Activated CD4-positive, alpha-beta T cell treated with anti-CD3 and anti-CD28 coated beads for 24 hours (primary cell): ENCODE results near the gene VPREB1.
"Not testable (repeated sequence)": the region's sequence is repeated elsewhere in the genome, so short reads cannot be mapped to it uniquely, and the experiment has no call there.

Experiments used
- DNase-seq, 2 donors: peaks; one replicate each; pipeline ENCODE4 v3.0.0-alpha.2; 2020; ENCODE audit warnings: low read depth in 2 of 2

The VPREB1 gene

DNA sequence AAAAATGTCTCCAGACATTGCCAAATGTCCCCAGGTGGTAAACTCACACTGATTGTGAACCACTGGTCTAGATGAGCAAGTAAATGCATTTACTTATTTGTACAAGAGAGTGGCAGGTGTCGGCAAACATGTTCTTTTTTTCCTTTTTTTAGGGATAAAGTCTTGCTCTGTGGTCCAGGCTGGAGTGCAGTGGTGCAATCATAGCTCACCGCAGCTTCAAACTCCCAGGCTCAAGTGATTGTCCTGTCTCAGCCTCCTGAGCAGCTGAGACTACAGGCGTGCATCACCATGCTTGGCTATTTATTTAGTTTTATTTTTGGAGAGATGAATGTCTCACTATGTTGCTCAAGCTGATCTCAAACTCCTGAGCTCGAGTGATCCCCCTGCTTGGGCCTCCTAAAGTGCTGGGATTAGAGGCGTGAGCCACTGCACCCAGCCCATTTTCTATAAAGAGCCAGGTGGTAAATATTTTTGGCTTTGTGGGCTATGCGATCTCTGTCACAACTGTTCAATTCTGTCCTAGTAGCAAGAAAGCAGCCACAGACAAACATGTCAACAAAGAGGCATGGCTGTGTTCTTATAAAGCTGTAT is 1.4 kb downstream of the VPREB1 start:
- no peak for DNase-seq

DNA sequence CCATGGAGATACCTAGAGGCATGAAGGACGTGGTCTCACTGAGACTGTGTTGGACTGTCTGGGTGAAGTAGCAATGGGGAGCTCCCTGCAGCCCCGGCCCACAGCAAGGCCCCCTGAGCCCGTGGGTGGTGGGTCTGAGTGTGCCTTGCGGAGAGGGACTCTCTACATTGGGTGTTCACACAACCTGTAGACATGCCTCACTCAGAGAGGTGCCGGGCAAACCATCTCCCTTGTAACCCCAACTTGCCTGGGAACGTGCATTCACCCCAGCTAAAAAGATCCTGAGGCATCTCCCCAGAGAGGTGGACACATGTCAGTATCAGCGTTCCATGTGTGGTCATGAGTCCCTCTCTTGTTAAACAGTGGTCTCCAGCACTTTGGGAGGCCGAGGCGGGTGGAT is 2.1 kb downstream of the VPREB1 start:
- DNase-seq: no peak

DNA sequence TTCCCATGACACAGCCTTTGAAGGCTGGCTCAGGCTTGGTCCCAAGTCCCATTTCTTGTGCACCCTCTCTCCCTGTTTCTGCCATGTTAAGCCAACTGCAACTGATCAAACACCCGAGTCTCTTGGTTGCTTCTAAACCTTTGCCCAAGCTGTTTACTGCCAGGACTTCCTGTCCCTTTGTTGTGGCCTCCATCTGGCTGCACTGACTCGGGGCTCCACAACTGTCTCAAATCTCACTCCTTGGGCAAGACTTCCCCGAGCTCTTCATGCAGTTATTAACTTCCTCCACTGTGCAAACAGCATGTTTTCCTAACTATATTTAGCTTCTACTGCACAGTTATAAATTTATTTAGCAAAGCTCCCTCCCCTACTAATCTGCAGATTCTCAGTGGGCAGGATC is 4.3 kb downstream of the VPREB1 start:
- no peak for DNase-seq

DNA sequence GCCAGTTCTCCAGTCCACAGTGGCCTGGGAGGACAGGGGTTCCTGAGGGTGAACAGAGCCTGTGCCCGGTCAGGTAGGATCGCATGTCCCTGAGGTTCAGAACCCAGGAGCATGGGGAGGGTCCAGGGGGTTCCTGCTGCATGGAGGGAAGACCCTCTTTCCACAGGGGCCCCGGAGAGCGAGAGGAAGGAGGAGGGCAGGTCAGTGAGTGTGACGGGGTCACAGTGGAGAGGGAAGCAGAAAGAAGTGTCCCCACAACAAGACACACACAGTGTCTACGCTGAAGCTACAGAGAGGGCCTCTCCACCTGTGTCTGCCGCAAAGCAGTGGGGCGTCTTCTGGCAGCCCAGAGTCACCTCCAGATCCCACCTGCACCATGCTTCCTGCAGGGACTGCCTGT is 6.1 kb downstream of the VPREB1 start:
- not testable (repeated sequence) for DNase-seq

DNA sequence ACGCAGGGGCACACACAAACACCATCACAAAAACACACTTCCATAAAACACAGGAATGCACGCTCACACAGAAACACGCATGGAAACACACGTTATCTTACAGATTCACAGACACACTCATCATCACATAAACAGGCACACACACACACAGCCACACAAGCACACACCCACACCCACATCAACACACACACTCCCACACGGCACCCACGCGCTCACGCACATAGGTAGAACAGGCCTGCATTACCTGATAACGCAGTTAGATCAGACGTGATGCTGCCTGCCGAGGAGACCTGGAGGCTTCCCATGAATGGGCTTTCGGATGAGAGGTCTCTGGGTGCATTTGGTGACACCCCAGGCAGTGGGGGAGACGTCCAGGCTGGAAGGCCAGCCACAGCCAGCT is 11.5 kb downstream of the VPREB1 start:
- not testable (repeated sequence) for DNase-seq

DNA sequence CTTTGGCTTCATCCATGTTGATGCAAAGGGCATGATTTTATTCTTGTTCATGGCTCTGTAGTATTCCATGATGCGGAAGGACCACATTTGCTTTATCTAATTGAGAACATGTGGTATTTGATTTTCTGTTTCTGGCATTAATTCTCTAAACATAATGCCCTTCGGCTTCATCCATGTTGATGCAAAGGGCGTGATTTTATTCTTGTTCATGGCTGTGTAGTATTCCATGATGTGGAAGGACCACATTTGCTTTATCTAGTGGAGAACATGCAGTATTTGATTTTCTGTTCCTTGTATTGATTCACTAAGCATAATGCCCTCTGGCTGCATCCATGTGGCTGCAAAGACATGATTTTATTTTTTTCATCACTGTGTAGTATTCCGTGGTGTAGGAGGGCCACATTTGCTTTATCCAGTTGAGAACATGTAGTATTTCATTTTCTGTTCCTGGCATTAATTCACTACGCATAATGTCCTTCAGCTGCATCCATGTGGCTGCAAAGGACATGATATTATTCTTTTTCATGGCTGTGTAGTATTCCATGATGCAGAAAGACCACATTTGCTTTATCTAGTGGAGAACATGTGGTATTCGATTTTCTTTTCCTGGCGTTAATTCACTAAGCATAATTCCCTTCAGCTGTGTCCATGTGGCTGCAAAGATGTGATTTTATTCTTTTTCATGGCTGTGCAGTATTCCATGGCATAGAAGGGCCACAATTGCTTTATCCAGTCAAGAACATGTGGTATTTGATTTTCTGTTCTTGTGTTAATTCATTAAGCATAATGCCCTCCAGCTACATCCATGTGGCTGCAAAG is 14.2 kb downstream of the VPREB1 start:
- not testable (repeated sequence) for DNase-seq

DNA sequence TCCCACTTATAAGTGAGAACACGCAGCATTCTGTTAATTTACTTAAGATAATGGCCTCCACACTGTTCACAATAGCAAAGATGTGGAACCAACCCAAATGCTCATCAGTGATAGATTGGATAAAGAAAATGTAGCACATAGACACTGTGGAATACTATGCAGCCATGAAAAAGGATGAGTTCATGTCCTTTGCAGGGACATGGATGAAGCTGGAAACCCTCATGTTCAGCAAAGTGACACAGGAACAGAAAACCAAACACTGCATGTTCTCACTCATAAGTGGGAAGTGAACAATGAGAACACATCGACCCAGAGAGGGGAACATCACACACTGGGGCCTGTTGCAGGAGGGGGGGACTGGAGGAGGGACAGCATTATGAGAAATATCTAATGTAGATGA is 15.6 kb downstream of the VPREB1 start:
- DNase-seq: not testable (repeated sequence)

DNA sequence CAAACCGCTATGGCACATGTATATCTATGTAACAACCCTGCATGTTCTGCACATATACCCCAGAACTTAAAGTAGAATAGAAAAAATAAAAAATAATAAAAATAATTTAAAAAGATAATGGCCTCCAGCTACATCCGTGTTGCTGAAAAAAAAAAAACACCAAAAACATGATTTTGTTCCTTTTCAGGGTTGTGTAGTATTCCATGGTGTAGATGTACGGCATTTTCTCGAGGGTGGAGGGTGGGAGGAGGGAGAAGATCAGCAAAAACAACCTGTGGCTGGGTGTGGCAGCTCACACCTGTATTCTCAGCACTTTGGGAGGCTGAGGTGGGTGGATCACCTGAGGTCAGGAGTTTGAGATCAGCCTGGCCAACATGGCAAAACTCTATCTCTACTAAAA is 16.0 kb downstream of the VPREB1 start:
- not testable (repeated sequence) for DNase-seq

DNA sequence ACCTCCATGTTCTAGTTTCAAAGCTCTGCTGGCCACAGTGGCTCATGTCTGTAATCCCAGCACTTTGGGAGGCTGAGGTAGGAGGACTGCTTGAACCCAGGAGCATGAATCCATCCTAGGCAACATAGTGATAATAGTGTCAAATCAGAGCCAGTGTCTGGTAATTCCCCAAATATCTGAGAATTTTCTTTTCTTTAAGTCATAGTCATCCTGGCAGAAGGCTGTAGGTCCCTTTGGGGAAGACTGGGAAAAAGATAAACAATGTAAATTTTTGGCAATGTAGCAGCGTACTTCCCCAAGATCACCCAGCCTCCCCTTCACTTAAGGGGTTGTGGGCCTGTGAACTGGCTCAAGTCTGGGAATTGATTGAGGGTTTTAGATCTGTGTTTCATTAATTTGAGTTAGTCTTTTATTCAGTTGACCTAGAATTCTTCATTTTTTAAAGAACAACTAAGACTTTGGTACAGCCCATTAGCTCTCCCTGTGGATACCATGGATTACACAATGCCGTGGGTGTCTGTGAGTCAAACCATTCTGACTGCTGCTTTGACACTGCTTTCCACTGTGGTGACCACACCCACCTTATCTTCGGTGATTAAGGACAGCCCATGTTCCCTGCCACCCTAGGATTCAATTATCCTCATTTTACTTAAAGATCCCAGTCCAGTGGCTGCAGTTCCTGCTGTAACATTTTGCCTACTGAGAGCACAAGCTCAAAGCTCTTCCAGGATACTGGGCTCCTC is 17.9 kb downstream of the VPREB1 start:
- DNase-seq: not testable (repeated sequence)

DNA sequence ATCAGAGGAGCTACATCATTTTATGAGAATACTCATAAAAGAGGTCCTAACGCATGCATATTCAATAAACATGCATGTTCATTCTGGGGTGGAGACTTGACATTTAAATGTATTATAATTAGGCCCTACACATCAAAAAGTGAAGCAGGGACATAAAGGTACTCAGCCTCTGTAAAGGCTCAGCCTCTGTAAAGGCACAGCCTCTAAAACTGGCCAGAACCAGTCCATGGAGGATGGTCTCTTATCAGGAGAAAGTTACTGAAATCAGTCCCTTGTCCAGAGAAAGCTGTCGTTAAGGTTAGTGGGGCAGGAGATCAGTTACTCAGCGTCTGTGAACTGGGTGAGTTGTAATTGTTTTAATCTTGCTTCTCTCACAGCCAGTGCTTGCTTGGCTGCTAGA is 19.2 kb downstream of the VPREB1 start:
- DNase-seq: not testable (repeated sequence)

DNA sequence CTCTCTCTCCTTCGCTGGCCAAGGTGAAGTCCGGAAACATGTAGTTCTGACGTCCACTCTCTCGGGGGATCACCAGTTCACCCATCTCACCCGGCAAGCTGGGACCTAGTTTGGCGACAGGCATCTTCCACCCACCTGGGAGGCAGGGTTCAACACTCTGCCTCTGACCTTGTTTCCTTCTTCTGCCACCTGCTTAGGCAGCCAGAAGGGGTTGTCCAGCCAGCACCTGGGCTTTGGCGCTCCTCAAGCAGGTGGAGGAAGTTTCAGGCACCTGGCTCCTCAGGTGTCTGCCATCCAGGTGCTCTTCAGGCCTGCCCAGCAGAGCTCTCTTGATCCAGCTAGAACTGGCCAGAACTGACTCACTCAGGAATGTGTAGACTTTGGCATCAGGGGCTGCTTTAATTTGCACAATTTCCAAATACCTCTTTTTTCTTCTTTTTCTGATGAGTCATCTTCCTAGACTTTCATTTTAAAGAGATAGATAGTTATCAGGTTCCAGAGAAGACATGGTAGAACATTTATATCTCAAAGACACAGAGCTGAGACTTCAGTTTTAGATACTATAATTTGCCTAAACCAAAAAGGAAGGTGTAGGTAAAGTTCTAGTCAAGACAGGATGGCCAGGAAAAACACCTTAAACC is 25.6 kb downstream of the VPREB1 start:
- DNase-seq: not testable (repeated sequence)

DNA sequence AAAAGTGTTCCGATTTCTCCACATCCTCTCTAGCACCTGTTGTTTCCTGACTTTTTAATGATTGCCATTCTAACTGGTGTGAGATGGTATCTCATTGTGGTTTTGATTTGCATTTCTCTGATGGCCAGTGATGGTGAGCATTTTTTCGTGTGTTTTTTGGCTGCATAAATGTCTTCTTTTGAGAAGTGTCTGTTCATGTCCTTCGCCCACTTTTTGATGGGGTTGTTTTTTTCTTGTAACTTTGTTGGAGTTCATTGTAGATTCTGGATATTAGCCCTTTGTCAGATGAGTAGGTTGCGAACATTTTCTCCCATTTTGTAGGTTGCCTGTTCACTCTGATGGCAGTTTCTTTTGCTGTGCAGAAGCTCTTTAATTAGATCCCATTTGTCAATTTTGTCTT is 32.8 kb downstream of the VPREB1 start:
- not testable (repeated sequence) for DNase-seq

DNA sequence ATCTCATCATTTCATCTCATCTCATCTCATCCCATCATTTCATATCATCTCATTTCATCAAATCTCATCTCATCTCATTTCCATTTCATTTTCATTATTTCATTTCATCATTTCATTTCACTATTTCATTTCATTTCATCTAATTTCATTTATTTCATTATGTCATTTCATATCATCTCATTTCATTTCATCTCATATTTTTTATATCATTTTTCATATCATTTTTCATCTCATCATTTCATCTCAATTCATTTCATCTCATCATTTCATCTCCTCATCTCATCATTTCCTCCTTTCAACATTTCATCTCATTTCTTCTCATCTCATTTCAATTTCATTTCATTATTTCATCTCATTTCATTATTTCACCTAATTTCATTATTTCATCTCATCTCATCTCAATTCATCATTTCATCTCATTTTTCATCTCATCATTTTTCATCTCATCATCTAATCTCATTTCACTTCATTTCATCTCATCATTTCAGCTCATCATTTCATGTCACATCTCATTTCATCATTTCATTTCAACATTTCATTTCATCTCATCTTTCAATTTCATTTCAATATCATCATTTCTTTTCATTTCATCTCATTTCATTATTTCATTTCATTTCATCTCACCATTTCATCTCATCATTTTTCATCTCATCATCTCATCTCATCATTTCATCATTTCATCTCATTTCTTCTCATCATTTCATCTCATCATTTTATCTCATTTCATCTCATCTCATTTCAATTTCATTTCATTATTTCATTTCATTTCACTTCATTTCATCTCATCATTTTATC is 40.6 kb downstream of the VPREB1 start:
- DNase-seq: not testable (repeated sequence)

DNA sequence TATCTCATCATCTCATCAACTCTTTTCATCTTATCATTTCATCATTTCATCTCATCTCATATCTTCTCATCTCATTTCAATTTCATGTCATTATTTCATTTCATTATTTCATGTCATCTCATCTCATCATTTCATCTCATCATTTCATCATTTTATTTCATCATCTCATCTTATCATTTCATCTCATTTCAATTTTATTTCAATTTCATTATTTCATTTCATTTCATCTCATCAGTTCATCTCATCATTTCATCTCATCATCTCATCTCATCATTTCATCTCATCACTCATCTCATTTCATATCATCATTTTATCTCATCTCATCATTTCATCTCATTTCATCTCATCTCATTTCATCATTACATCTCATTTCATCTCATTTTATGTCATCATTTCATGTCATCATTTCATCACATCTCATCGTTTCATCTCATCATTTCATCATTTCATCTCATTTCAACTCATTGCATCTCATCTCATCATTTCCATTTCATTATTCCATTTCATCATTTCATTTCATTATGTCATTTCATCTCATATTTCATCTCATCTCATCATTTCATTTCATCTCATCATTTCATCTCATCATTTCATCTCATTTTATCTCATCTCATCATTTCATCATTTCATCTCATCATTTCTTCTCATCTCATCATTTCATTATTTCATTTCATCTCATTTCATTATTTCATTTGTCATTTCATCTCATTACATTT is 42.0 kb downstream of the VPREB1 start:
- not testable (repeated sequence) for DNase-seq

DNA sequence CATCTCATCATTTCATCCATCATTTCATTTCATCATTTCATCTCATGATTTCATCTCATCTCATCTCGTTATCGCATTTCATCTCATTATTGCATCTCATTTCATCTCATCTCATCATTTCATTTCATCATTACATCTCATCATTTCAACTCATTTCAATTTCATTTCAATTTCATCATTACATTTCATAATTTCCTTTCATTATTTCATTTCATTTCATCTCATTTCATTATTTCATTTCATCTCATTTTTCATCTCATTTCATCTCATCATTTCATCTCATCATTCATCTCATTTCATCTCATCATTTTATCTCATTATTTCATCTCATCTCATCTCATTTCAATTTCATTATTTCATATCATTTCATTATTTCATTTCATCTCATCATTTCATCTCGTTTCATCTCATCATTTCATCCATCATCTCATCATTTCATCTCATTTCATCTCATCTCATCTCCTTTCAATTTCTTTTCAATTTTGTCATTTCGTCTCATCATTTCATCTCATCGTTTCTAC is 42.6 kb downstream of the VPREB1 start:
- DNase-seq: not testable (repeated sequence)

DNA sequence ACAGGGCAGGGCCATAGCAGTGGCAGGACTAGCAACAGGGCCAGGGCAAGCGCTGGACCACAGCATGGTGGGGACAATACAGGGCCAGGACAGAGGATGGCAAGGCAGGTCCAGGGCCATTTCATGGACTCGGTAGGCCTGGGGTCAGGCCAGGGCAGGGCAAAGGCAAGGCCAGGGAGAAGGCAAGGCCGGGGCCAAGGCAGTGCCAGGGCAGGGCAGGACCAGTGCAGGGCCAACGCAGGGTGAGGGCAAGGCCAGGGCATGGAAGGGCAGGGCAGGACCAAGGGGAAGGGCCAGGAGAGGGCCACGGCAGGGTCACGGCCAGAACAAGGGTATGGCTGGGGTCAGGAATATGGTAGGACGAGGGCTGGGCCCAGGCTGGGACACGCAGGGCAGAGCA is 45.1 kb downstream of the VPREB1 start:
- not testable (repeated sequence) for DNase-seq

DNA sequence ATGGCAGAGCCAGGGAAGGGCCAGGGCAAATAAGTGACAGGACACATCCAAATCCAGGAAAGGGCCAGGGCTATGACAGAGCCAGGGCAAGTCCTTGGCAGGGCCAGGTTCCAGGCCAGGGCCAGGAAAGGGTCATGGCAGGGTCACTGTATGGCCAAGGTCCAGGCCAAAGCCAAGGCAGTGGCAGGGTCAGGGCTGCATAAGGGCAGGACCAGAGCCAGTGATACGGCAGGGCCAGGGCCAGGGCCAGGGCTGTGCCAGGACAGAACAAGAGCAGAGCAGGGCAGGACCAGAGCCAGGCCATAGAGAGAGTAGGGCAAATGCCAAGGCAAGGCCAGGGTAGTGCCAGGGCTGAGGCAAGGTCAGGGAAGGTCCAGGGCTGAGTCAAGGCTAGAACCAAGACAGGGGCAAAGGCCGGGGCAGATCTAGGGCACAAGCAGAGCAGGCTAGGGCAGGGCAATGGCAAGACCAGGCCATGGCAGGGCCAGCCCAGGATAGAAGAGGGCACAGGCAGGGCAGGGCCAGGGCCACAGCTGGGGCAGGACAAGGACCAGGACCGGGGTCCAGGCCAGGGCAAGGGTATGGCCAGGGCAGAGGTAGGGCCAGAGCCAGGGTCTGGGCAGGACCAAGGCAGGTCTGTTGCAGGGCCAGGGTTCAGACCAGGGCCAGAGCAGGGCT is 46.7 kb downstream of the VPREB1 start:
- not testable (repeated sequence) for DNase-seq

DNA sequence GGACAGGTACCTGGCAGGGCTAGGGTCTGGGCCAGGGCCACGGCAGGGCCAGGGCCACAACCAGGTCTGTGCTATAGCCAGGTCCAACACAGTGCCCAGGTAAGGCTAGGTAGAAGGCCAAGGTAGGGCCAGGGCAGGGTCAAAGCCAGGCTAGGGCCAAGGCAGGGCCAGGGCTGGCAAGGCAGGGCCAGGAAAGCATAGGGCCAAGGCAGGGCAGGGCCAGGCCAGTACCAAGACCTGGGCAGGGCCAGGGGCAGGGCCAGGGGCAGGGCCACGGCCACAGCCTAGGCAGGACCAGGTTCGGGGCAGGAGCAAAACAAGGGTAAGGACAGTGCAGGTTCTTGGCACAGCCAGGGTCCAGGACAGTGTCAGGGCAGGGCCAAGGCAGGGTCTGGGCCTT is 48.1 kb downstream of the VPREB1 start:
- DNase-seq: not testable (repeated sequence)

DNA sequence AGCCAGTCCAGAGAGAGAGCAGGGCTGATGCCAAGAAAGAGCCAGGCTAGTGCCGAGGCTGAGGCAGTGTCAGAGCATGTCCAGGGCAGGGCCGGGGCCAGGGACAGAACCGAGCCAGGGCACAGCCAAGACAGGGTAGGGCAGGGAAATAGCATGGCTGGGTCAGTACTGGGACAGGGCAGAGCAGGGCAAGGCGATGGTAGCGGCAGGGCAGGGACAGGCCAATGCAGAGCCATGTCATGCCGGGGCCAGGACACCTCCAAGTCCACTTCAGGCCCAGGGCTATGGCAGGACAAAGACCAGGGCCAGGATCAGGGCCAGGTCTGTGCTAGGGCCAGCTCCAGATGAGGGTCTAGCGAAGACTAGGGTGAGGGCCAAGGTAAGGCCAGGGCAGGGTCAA is 48.9 kb downstream of the VPREB1 start:
- DNase-seq: not testable (repeated sequence)

DNA sequence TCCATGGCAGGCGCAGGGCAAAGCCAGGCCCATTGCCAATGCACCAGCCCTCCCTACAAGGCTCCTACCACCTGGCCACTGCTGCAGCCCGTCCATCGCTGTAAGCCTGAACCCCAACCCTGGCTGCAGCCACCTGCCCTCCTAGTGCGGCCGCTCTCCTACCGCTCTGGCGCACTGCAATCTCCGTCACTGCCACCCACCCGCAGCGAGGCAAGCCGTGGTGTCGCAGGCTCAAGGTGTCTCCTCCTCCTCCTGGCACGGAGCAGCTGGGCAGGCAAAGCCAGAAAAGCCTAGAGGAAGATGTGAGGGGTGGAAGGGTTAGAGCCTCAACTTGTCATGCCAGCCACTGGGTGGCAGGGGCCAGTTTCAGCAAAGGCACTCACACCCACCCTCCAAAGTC is 50.1 kb downstream of the VPREB1 start:
- not testable (repeated sequence) for DNase-seq
